ENCODE results near the gene TPSG1. TPM values are rescaled to one million over a fixed set of nuclear protein-coding genes. Genes with fewer than 3 reads are reported as not detected.
"Not testable (repeated sequence)": the region's sequence is repeated elsewhere in the genome, so short reads cannot be mapped to it uniquely, and the experiment has no call there.

The TPSG1 gene
- 1 to 10 TPM in 1 of 4 donors, not detected in 3; 1.5 TPM for total RNA-seq

DNA sequence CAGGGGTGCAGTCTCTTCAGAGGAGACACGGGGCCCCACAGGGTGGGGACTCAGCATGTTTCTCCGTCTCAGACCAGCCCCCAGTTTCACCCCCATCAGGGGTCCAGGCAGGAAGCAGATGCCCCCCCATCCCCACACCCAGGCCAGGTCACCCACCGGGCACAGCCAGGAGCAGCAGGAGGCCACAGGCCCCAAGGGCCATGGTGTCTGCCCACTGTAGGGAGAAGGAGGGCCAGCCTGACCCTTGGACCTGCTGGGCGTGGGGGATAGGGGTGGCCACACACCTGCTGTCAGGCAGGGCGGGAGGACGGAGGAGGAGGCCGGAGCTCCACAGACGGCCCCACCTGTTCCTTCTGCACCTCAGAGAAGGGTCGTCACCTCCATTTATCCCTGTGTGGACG lies at the start of gene TPSG1:
Gene TPSG1, minus strand, starts transcription at position 218 of the 401 bp plus-strand sequence. Its CDS starts 16 bp downstream, at position 202.
- intact Hi-C loops (cut with DNase I; ENCODE audit: low total_unique reads) = no loop called here
- DNase-seq = no peak
- Histone ChIP-seq H3K36me3 (no peaks in the 10 kb centered on the region), H3K4me3 (no peak within 1 kb of the TSS), H3K27ac (no peak within 1 kb of the TSS), H3K9me3 (no peaks in the 10 kb centered on the region), H3K27me3 (no peaks in the 10 kb centered on the region), H3K4me1 (no peaks in the 10 kb centered on the region)
- TF ChIP-seq, protein P1, sequence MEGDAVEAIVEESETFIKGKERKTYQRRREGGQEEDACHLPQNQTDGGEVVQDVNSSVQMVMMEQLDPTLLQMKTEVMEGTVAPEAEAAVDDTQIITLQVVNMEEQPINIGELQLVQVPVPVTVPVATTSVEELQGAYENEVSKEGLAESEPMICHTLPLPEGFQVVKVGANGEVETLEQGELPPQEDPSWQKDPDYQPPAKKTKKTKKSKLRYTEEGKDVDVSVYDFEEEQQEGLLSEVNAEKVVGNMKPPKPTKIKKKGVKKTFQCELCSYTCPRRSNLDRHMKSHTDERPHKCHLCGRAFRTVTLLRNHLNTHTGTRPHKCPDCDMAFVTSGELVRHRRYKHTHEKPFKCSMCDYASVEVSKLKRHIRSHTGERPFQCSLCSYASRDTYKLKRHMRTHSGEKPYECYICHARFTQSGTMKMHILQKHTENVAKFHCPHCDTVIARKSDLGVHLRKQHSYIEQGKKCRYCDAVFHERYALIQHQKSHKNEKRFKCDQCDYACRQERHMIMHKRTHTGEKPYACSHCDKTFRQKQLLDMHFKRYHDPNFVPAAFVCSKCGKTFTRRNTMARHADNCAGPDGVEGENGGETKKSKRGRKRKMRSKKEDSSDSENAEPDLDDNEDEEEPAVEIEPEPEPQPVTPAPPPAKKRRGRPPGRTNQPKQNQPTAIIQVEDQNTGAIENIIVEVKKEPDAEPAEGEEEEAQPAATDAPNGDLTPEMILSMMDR (IDR thresholded peaks at IDR 0.05) = no peak
- no peak for TF ChIP-seq POLR2A (IDR thresholded peaks at IDR 0.05)

DNA sequence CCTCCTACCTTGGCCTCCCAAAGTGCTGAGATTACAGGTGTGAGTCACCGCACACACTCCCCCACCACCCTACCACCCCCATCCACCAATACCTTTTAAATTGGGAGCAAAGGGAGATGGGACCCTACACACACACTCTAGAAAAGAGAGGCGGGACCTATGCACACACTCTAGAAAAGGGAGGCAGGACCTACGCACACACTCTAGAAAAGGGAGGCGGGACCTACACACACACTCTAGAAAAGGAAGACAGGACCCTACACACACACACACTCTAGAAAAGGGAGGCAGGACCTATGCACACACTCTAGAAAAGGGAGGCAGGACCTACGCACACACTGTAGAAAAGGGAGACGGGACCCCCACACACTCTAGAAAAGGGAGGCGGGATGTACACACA lies 49.7 kb upstream of the TPSG1 start:
- H3K9me3 ChIP-seq = no peaks in the 10 kb centered on the region
- peaks cover 0 to 6% of the 10 kb centered on the region in 2 donors for H3K4me1 ChIP-seq
- TF ChIP-seq, protein P1 (IDR thresholded peaks at IDR 0.05) = no peak
- TF ChIP-seq POLR2A (IDR thresholded peaks at IDR 0.05) = no peak
- H3K27ac ChIP-seq = no peak overlapping the region
- H3K36me3 ChIP-seq = no peaks in the 10 kb centered on the region
- no peak overlapping the region for H3K4me3 ChIP-seq
- DNase-seq = no peak
- no peaks in the 10 kb centered on the region for H3K27me3 ChIP-seq
- intact Hi-C loops (cut with DNase I; ENCODE audit: low total_unique reads) = no loop called here

DNA sequence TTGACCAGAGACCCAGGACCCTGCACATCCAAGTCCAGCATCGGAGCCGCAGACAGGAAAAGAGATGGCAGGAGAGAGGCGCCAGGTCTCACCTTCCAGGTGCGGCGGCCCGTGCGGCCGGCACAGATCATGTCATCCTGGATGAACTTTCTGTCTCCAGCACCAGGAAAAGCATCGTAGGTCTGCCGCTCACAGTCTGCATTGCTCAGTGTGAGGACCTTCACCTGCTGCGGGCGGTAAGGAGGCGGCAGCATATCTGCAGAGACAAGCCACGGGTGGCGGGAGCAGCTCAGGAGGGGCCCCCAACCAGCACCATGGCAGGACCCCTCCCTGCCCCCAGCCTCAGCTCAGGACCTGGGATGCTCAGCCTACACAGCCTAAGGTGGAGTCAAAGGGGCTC lies 48.7 kb upstream of the TPSG1 start:
- TF ChIP-seq, protein P1 (IDR thresholded peaks at IDR 0.05) = no peak
- TF ChIP-seq POLR2A (IDR thresholded peaks at IDR 0.05) = no peak
- intact Hi-C loops (cut with DNase I; ENCODE audit: low total_unique reads) = no loop called here
- Histone ChIP-seq H3K4me1 (peaks cover 0 to 6% of the 10 kb centered on the region in 2 donors), H3K9me3 (no peaks in the 10 kb centered on the region), H3K27ac (no peak overlapping the region), H3K4me3 (no peak overlapping the region), H3K36me3 (no peaks in the 10 kb centered on the region), H3K27me3 (no peaks in the 10 kb centered on the region)
- DNase-seq = no peak

DNA sequence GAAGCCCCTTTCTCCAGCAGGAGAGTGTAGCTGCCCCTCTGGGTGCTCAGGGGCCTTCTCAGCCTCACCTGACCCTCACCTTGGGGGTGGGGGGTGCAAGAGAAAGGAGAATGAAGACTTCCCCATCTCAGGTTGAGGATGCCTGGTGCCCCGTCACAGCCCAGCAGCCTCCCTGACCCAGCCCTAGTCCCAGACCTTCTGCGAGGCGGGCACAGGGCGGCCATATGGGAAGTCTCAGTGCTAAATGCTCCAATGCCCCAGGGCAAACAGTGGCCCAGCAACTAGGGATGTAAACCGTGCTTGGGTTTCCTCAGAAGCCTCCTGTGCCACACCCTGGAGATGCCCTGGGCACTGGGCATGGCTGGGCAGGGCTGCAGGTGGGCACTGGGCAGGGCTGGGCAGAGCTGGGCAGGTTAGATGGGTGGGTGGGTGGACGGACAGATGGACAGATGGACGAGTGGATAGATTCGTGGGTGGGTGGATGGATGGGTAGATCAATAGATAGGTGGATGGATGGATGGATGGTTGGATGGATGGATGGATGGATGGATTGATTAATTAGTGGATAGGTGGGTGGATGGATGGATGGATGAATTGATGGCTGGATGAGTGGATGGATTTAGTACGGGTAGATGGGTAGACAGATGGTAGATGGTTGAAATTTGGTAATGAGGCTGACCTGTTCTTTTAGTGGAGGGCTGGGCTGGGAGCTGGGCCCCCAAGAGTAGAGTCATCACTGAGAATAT lies 47.6 kb upstream of the TPSG1 start:
- DNase-seq = no peak
- intact Hi-C loops (cut with DNase I; ENCODE audit: low total_unique reads) = no loop called here
- H3K9me3 ChIP-seq = no peaks in the 10 kb centered on the region
- H3K27ac ChIP-seq = no peak overlapping the region
- H3K4me3 ChIP-seq = no peak overlapping the region
- no peaks in the 10 kb centered on the region for H3K36me3 ChIP-seq
- TF ChIP-seq POLR2A (IDR thresholded peaks at IDR 0.05) = no peak
- TF ChIP-seq, protein P1 (IDR thresholded peaks at IDR 0.05) = no peak
- no peaks in the 10 kb centered on the region for H3K27me3 ChIP-seq
- peaks cover 0 to 6% of the 10 kb centered on the region in 2 donors for H3K4me1 ChIP-seq

DNA sequence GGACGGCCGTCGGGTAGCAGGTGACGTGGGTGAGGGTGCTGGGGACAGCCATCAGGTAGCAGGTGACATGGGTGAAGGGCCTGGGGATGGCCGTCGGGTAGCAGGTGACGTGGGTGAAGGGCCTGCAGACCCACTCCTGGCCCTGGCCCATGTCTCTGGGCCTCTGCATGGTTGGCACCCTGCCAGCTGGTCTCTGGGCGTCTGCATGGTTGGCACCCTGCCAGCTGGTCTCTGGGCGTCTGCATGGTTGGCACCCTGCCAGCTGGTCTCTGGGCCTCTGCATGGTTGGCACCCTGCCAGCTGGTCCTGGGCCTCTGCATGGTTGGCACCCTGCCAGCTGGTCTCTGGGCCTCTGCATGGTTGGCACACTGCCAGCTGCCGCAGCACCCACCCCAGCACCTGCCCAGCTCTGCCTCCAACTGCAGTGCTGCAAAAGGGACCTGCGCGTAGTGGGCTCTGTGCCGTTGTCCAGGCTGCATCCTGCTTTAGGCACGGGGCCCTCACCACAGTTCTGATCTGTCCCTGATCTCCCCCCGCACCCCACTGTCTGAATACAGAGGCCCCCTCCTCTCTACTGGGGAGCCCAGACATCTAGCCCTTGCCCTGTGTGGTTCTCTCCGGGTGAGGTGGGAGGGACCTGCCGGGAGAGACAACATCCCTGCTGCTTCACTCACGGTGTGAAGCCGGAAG lies 46.8 kb upstream of the TPSG1 start:
- intact Hi-C loops (cut with DNase I; ENCODE audit: low total_unique reads); H3K4me3 ChIP-seq; H3K9me3 ChIP-seq; H3K27ac ChIP-seq; H3K36me3 ChIP-seq; H3K4me1 ChIP-seq; H3K27me3 ChIP-seq: not testable (repeated sequence)
- DNase-seq = peak in 1 of 2 donors; percentile 35

All from uterus (tissue), 4 donors.